Measurements from ENCODE around the gene KIF5C.
A peak's percentile ranks its signal among the peaks of the same experiment; 100 is the strongest.

The KIF5C gene

GRCh38 chr2:149039213-149039724 lies 164.2 kb downstream of the KIF5C start:
- no peak for TF ChIP-seq CTCF (IDR thresholded peaks at IDR 0.05)

- peak; percentile 58 for TF ChIP-seq CTCF (IDR thresholded peaks at IDR 0.05)
These were observed 165.4 kb downstream of the KIF5C start for GRCh38 chr2:149040451-149040850.

- TF ChIP-seq CTCF (IDR thresholded peaks at IDR 0.05), result no peak
These were observed 166.5 kb downstream of the KIF5C start for GRCh38 chr2:149041482-149041881.

- TF ChIP-seq CTCF (IDR thresholded peaks at IDR 0.05), result no peak
These were observed 167.9 kb downstream of the KIF5C start for GRCh38 chr2:149042881-149043280.

- no peak for TF ChIP-seq CTCF (IDR thresholded peaks at IDR 0.05)
These were observed 169.5 kb downstream of the KIF5C start for GRCh38 chr2:149044500-149044899.

GRCh38 chr2:149047118-149047517 lies 172.1 kb downstream of the KIF5C start:
- no peak for TF ChIP-seq CTCF (IDR thresholded peaks at IDR 0.05)

- TF ChIP-seq CTCF (IDR thresholded peaks at IDR 0.05), result no peak
These were observed 174.1 kb downstream of the KIF5C start for GRCh38 chr2:149049142-149049541.

GRCh38 chr2:149050188-149050587 lies 175.2 kb downstream of the KIF5C start:
- TF ChIP-seq CTCF (IDR thresholded peaks at IDR 0.05), result no peak
